IPS DF 6.9 (cell line): Measurements from ENCODE around the gene TEN1.
"Not testable (repeated sequence)": the region's sequence is repeated elsewhere in the genome, so short reads cannot be mapped to it uniquely, and the experiment has no call there.

ENCODE experiments used
- DNase-seq: peaks from one replicate; pipeline ENCODE4 v3.0.0-alpha.2; 2013; ENCODE audit warnings: low read depth, low spot score
- H3K27ac ChIP-seq: one replicate; pipeline ENCODE4 v1.5.1; 2013; ENCODE audit warnings: low read length, control low read depth
- H3K27me3 ChIP-seq: 2 replicates; pipeline ENCODE4 v1.6.1; 2013; ENCODE audit warnings: mild to moderate bottlenecking, low read length; ENCODE audit not compliant: control insufficient read depth, insufficient read depth
- H3K36me3 ChIP-seq: 2 replicates; pipeline ENCODE4 v1.6.1; 2013; ENCODE audit warnings: low read length; ENCODE audit not compliant: control insufficient read depth, insufficient read depth
- H3K4me1 ChIP-seq: 2 replicates; pipeline ENCODE4 v1.6.1; 2013; ENCODE audit warnings: low read length; ENCODE audit not compliant: control insufficient read depth, insufficient read depth
- H3K4me3 ChIP-seq: 2 replicates; pipeline ENCODE4 v1.5.1; 2013; ENCODE audit warnings: mild to moderate bottlenecking, low read length
- H3K9me3 ChIP-seq: 2 replicates; pipeline ENCODE4 v1.6.1; 2013; ENCODE audit warnings: low read length, inconsistent platforms; ENCODE audit not compliant: control insufficient read depth, insufficient read depth
- WGBS: extraction: QIAGEN DNeasy Blood & Tissue Kit; methylation state at CpG from one replicate; pipeline ENCODE4 v1.1.7; 2013; ENCODE audit warnings: mixed read lengths, missing lambda C conversion rate; ENCODE audit not compliant: insufficient read length, insufficient coverage; 5-methylcytosine and 5-hydroxymethylcytosine counted together

The TEN1 gene

DNA sequence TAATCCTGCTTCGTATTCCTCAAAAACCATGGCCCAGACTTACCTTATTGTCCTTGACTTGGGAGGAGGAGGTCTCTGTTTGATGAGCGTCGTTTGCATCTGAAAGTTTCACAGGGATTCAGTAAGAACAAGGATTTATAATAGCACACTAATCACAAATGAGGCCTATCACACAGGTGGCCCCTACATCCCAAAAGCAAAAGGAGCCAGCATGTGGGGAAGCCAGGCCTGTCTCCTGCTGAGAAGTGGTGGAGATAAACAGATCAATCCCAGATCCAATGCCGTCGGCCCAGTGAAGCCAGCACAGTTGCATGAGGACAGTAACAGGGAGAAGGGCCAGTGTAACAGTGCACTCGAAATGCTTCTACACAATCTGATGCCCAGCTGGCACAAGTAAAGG lies 61.3 kb downstream of the TEN1 start:
- Histone ChIP-seq H3K36me3 (peaks cover 37% of the 10 kb centered on the region; the same call in 1 of the 2 replicates), H3K9me3 (no peaks in the 10 kb centered on the region), H3K4me1 (no peaks in the 10 kb centered on the region), H3K27ac (no peak overlapping the region), H3K27me3 (no peaks in the 10 kb centered on the region), H3K4me3 (no peak overlapping the region)
- DNase-seq: no peak
- WGBS: no CpG with 5 or more reads among the region's 6 CpGs

DNA sequence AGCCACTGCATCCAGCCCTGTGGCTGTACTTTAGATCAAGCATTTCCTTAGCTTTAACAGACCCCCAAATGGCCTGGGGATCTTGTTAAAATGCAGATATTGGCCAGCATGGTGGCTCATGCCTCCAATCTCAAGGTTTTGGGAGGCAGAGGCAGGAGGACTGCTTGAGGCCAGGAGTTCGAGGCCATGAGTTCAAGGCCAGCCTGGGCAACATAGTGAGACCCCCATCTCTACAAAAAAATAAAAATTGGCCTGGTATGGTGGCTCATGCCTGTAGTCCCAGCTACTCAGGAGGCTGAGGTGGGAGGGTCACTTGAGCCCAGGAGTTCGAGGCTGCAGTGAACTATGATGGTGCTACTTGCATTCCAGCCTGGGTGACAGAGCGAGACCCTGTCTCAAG lies 63.8 kb downstream of the TEN1 start:
- H3K27me3 ChIP-seq, H3K9me3 ChIP-seq, H3K27ac ChIP-seq, H3K4me1 ChIP-seq, H3K4me3 ChIP-seq, DNase-seq: not testable (repeated sequence)
- WGBS: no CpG with 5 or more reads among the region's 3 CpGs
- H3K36me3 ChIP-seq: peaks cover 46% of the 10 kb centered on the region

DNA sequence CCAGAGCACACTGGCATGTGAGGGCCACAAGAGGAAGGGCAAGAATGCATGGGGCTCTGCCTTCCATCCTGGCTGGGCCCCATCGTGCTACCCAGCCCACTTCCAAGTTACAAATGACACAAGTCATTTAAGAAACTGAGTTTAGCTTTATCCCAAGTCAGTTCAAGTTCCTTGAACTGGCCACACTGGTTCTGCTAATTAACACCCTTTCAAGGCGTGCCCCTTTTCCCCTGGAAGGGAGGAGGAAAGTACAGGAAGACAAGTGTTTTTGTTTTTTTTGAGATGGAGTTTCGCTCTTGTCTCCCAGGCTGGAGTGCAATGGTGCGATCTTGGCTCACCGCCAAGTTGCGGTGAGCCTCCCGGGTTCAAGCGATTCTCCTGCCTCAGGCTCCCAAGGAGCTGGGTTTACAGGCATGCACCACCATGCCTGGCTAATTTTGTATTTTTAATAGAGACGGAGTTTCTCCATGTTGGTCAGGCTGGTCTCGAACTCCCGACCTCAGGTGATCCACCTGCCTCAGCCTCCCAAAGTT lies 65.5 kb downstream of the TEN1 start:
- no CpG with 5 or more reads among the region's 11 CpGs for WGBS
- not testable (repeated sequence) for H3K4me3 ChIP-seq, H3K9me3 ChIP-seq, H3K27ac ChIP-seq, H3K4me1 ChIP-seq, DNase-seq, H3K27me3 ChIP-seq
- H3K36me3 ChIP-seq: peaks cover 41% of the 10 kb centered on the region

DNA sequence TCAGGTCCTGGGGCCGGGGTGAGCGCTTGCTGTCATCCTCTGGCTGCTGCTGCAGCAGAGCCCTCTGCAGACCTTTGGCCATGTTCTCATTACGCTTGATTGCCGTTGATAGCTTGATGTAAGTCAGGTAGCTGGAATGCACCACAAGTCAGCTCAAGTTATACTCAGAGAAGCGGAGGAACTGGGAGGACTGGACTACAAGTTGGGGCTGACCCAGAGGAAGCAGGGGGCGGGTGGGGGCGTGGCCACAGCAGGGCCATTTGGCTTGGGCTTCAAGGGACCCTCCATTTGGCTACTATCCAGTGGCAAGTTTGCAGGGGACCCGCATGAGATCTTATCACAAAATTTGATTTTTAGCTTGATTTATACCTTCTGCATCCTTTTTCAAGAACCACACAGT lies 67.0 kb downstream of the TEN1 start:
- Histone ChIP-seq H3K27ac (no peak overlapping the region), H3K4me3 (no peak overlapping the region), H3K27me3 (no peaks in the 10 kb centered on the region), H3K4me1 (no peaks in the 10 kb centered on the region), H3K9me3 (no peaks in the 10 kb centered on the region), H3K36me3 (peaks cover 42% of the 10 kb centered on the region)
- DNase-seq: no peak
- WGBS: no CpG with 5 or more reads among the region's 8 CpGs

DNA sequence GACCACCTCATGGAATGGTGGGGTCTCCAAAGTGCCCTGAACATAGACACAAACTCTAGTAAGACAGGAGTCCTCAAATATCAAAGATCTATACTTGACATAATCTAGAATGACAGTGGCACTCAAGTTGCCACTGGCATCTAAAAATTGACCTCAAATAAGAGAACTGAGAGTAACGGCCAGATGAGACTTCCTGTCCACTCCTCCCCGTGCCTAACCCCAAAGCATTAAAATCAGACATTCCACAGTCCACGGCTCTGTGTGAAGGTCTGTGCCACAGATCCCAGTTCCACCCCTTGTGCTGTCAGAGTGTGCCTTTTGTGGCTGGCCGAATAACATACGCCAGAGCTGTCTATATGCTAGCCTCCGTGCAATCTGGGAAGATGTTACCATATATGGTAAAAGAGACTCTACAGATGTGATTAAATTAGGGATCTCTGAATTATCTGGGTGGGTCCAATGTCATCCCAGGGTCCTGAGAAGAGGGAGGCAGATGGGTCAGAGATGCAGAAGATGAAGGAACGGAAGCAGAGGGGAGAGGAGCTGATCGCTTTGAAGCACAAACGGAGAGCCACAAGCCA lies 69.1 kb downstream of the TEN1 start:
- Histone ChIP-seq H3K36me3 (peaks cover 35% of the 10 kb centered on the region), H3K27me3 (no peaks in the 10 kb centered on the region)

DNA sequence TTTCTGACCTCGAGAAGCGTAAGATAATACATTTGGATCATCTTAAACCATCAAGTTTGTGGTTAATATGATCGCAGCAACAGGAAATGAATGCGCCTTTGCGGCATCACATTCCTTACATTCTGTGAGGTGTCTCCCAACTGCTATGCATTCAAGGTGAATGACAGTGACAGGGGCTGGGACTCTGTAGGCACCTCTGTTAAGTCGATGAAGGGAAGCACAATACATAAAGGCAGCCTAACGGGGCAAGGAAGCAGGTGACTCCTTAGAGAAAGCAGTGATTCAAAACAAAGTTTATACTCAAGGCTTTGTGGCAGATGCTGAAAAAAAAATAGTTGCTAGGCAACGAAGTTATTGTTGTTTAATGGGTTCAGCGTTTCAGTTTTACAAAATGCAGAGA lies 69.7 kb downstream of the TEN1 start:
- Histone ChIP-seq H3K36me3 (peaks cover 31% of the 10 kb centered on the region), H3K4me3 (no peak overlapping the region), H3K27ac (no peak overlapping the region), H3K4me1 (no peaks in the 10 kb centered on the region), H3K27me3 (no peaks in the 10 kb centered on the region), H3K9me3 (no peaks in the 10 kb centered on the region)
- DNase-seq: no peak
- WGBS: no CpG with 5 or more reads among the region's 9 CpGs

More for the DNA sequence above, 69.1 kb downstream of the TEN1 start:
- no peak overlapping the region for H3K4me3 ChIP-seq
- H3K4me1 ChIP-seq: no peaks in the 10 kb centered on the region
- H3K27ac ChIP-seq: no peak overlapping the region
- no CpG with 5 or more reads among the region's 9 CpGs for WGBS
- H3K9me3 ChIP-seq: no peaks in the 10 kb centered on the region
- no peak for DNase-seq

DNA sequence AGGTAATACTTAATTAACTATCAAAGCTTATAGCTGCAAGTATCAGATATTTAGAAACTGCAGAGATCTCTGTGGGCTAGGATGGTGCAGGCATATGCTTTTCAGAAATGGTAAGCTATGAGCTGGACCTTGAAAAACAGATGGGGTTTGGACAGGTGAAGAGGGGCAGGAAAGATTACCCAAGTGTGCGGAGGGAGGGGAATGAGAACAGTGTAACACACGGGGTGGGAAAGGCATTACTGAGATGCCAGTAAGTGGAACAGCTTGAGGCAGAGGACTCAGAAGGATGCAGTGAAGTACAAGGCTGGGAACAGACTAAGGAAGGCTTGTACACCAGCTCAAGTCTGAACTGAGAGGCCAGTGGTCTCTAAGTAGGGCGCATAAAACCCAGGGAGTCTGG lies 70.2 kb downstream of the TEN1 start:
- Histone ChIP-seq H3K27ac (no peak overlapping the region), H3K36me3 (peaks cover 26% of the 10 kb centered on the region), H3K4me1 (no peaks in the 10 kb centered on the region), H3K4me3 (no peak overlapping the region), H3K9me3 (no peaks in the 10 kb centered on the region), H3K27me3 (no peaks in the 10 kb centered on the region)
- no peak for DNase-seq
- no CpG with 5 or more reads among the region's 3 CpGs for WGBS

DNA sequence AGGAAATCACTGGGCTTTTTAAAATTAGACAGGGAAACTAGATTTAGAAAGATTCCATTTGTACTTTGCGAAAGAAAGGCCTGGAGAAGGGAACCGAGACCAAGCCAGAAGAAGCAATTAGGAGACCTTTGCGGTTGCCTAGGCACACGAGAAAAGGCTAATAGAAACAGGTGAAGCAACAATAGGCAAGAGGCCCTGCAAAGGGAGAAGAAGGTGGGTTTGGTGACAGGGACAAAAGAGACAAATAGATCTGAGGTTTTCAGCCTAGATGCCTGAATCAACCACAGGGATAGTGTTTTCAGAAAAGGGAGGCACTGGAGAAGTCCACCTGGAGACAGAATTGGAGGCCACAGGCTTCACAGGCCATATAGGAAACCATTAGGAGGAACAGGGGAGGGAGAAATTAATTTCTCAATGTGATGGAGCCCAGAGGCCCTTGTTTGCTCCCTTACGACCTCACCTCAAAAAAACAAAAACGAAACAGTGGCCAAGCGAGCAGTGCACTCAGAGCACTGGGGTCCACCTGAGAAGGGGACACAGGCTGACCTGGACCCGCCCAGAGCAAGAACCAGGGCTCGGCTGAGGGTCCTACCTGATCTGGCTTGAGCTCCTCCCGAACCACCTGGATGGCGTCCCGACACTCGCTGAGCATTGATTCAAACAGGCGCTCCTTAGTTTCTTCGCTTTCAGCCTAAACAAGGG lies 70.9 kb downstream of the TEN1 start:
- Histone ChIP-seq H3K4me3 (no peak overlapping the region), H3K4me1 (no peaks in the 10 kb centered on the region), H3K9me3 (no peaks in the 10 kb centered on the region), H3K36me3 (peaks cover 23% of the 10 kb centered on the region), H3K27ac (no peak overlapping the region), H3K27me3 (no peaks in the 10 kb centered on the region)
- no CpG with 5 or more reads among the region's 15 CpGs for WGBS
- no peak for DNase-seq
